SK-N-SH (cell line): ENCODE data around the gene COL23A1.

ENCODE experiments used
- ELF1 ChIP-seq: IDR thresholded peaks from 2 replicates; pipeline ENCODE4 v1.4.0; 2012
- EP300 ChIP-seq, 2 experiments: IDR thresholded peaks; 2 replicates each; pipeline versions ENCODE4 v1.4.0 to v1.6.1; 2012; ENCODE audit warnings: borderline replicate concordance in 1 of 2, low read depth in 1 of 2, low read length in 1 of 2
- EZH2phosphoT487 ChIP-seq: fragments of 200-600 bp; sonication (generic); IDR thresholded peaks from 2 replicates; pipeline ENCODE4 v1.6.1; 2017; ENCODE audit warnings: low read depth, mixed run types, mild to moderate bottlenecking, antibody characterized with exemption, moderate library complexity, borderline replicate concordance
- FOXM1 ChIP-seq: IDR thresholded peaks from 2 replicates; pipeline ENCODE4 v1.4.0; 2012; ENCODE audit warnings: low read depth, mild to moderate bottlenecking
- GABPA ChIP-seq: IDR thresholded peaks from 2 replicates; pipeline ENCODE4 v1.4.0; 2012; ENCODE audit warnings: low read depth, mild to moderate bottlenecking
- MAX ChIP-seq: IDR thresholded peaks from 2 replicates; pipeline ENCODE4 v1.4.0; 2012; ENCODE audit warnings: low read depth
- MEF2A ChIP-seq: IDR thresholded peaks from 2 replicates; pipeline ENCODE4 v1.4.0; 2012; ENCODE audit warnings: low read depth, borderline replicate concordance
- MXI1 ChIP-seq: IDR thresholded peaks from 2 replicates; pipeline ENCODE4 v1.6.1; 2012; ENCODE audit warnings: mild to moderate bottlenecking, low read depth, low read length, improper control_type of control experiment
- POLR2AphosphoS5 ChIP-seq: IDR thresholded peaks from 2 replicates; pipeline ENCODE4 v1.6.1; 2012; ENCODE audit warnings: low read depth, low read length
- RAD21 ChIP-seq: IDR thresholded peaks from 2 replicates; pipeline ENCODE4 v1.6.1; 2012; ENCODE audit warnings: mild to moderate bottlenecking, low read length
- TAF1 ChIP-seq: IDR thresholded peaks from 2 replicates; pipeline ENCODE4 v1.6.1; 2012; ENCODE audit warnings: low read depth, mild to moderate bottlenecking, low read length, moderate library complexity, borderline replicate concordance
- TEAD4 ChIP-seq: IDR thresholded peaks from 2 replicates; pipeline ENCODE4 v1.4.0; 2012; ENCODE audit warnings: mild to moderate bottlenecking, borderline replicate concordance; ENCODE audit not compliant: insufficient read depth
- TF ChIP-seq, protein P1 (sequence below): fragments of 200-600 bp; sonication (generic); IDR thresholded peaks from 2 replicates; pipeline ENCODE4 v1.6.1; 2017; ENCODE audit warnings: antibody characterized with exemption, mild to moderate bottlenecking, moderate library complexity

DNA sequence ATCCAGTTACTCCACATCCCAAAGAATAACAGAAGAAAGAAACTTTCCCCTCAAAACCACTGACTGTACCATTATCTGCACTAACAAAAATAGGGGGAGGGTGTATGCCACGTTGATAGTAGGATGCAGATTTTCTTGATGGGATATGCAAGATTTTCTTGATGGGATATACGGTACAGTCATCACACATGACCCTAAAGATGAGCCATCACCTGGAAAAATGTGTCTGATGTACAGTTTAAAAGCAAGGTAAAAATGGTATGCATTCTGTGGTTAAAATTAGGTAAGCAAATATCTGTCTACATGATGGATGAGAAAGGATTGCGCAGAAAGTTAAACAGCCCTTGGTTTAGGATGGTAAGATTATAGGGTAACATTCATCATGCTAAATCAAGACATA is 8.6 kb downstream of the COL23A1 start:
- TF ChIP-seq POLR2AphosphoS5 = no peak
- TF ChIP-seq, protein P1, sequence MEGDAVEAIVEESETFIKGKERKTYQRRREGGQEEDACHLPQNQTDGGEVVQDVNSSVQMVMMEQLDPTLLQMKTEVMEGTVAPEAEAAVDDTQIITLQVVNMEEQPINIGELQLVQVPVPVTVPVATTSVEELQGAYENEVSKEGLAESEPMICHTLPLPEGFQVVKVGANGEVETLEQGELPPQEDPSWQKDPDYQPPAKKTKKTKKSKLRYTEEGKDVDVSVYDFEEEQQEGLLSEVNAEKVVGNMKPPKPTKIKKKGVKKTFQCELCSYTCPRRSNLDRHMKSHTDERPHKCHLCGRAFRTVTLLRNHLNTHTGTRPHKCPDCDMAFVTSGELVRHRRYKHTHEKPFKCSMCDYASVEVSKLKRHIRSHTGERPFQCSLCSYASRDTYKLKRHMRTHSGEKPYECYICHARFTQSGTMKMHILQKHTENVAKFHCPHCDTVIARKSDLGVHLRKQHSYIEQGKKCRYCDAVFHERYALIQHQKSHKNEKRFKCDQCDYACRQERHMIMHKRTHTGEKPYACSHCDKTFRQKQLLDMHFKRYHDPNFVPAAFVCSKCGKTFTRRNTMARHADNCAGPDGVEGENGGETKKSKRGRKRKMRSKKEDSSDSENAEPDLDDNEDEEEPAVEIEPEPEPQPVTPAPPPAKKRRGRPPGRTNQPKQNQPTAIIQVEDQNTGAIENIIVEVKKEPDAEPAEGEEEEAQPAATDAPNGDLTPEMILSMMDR = no peak
- TF ChIP-seq MAX = no peak
- TF ChIP-seq ELF1 = no peak
- TF ChIP-seq RAD21 = no peak
- TF ChIP-seq EP300 (IDR thresholded peaks at IDR 0.05; ENCODE audit: borderline replicate concordance in 1 of 2, low read depth in 1 of 2, low read length in 1 of 2) = no peak
- TF ChIP-seq TAF1 = no peak
- TF ChIP-seq EZH2phosphoT487 = no peak
- no peak for TF ChIP-seq GABPA
- no peak for TF ChIP-seq TEAD4
- no peak for TF ChIP-seq MEF2A
- TF ChIP-seq FOXM1 = no peak
- no peak for TF ChIP-seq MXI1
